NB4 (cell line): ENCODE measurements around the gene SGCD.

ENCODE experiments used
- MYC ChIP-seq: IDR thresholded peaks from 2 replicates; pipeline ENCODE4 v1.6.1; 2011; ENCODE audit warnings: low read depth, low read length
- POLR2A ChIP-seq: IDR thresholded peaks from 2 replicates; pipeline ENCODE4 v1.6.1; 2011; ENCODE audit warnings: mild to moderate bottlenecking; ENCODE audit not compliant: insufficient read length; ENCODE audit errors: extremely low read depth
- TF ChIP-seq, protein P1 (sequence below): IDR thresholded peaks from 2 replicates; pipeline ENCODE4 v1.6.1; 2011; ENCODE audit warnings: low read depth, low read length
- TF ChIP-seq, protein P2 (sequence below): IDR thresholded peaks from one replicate; pipeline ENCODE4 v1.5.1; 2012; ENCODE audit warnings: low read depth, low read length

DNA sequence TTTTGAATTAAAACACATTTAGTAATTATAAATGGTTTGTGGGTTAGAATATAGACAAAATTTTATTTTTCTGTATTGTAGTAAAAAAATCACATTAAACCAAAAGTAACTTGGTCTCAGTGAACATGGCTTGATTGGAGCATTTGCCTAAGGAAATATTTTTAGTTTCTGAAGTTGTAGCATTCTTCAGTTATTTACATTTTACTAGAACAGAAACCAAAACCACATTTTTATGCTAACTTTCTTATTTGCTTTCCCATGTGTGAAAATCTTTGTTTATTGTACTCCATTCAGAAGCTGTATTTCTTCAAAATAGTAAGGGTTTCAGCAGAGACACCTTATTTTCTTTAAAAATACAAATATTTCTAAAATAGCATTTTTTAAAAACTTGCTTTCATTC lies 129.9 kb downstream of the SGCD start:
- TF ChIP-seq, protein P1, sequence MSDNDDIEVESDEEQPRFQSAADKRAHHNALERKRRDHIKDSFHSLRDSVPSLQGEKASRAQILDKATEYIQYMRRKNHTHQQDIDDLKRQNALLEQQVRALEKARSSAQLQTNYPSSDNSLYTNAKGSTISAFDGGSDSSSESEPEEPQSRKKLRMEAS: no peak
- no peak for TF ChIP-seq POLR2A
- TF ChIP-seq, protein P2, sequence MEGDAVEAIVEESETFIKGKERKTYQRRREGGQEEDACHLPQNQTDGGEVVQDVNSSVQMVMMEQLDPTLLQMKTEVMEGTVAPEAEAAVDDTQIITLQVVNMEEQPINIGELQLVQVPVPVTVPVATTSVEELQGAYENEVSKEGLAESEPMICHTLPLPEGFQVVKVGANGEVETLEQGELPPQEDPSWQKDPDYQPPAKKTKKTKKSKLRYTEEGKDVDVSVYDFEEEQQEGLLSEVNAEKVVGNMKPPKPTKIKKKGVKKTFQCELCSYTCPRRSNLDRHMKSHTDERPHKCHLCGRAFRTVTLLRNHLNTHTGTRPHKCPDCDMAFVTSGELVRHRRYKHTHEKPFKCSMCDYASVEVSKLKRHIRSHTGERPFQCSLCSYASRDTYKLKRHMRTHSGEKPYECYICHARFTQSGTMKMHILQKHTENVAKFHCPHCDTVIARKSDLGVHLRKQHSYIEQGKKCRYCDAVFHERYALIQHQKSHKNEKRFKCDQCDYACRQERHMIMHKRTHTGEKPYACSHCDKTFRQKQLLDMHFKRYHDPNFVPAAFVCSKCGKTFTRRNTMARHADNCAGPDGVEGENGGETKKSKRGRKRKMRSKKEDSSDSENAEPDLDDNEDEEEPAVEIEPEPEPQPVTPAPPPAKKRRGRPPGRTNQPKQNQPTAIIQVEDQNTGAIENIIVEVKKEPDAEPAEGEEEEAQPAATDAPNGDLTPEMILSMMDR: no peak
- TF ChIP-seq MYC: no peak
